Measurements from ENCODE around the gene SMC1A.

Gene SMC1A

GRCh38 chrX:53333853-53334252 lies 88.6 kb downstream of the SMC1A start:
- no peak for DNase-seq

- DNase-seq = no peak
These were observed 90.2 kb downstream of the SMC1A start for GRCh38 chrX:53332204-53332603.

- DNase-seq = no peak
These were observed 92.1 kb downstream of the SMC1A start for GRCh38 chrX:53330331-53330730.

GRCh38 chrX:53324803-53325202 lies 97.7 kb downstream of the SMC1A start:
- DNase-seq = no peak

Measured in hematopoietic multipotent progenitor cell treated with erythropoietin and hydrocortisone succinate and interleukin-3 and kit ligand, for 6 days (in vitro differentiated cells).